LNCaP clone FGC (cell line): ENCODE measurements around the gene CELF2.
"Not testable (repeated sequence)": the region's sequence is repeated elsewhere in the genome, so short reads cannot be mapped to it uniquely, and the experiment has no call there.

Source experiments
- DNase-seq: peaks from one replicate; pipeline ENCODE4 v3.0.0-alpha.2; 2011; ENCODE audit warnings: low read depth
- H3K4me3 ChIP-seq: 2 replicates; pipeline ENCODE4 v1.5.1; 2011; ENCODE audit warnings: mild to moderate bottlenecking, low read depth, low read length, control low read depth
- TF ChIP-seq, protein P1 (sequence below): IDR thresholded peaks from 2 replicates; pipeline ENCODE4 v1.5.1; 2012; ENCODE audit warnings: mild to moderate bottlenecking; ENCODE audit not compliant: control insufficient read depth, insufficient read depth; ENCODE audit errors: extremely low read depth

CELF2 gene

DNA sequence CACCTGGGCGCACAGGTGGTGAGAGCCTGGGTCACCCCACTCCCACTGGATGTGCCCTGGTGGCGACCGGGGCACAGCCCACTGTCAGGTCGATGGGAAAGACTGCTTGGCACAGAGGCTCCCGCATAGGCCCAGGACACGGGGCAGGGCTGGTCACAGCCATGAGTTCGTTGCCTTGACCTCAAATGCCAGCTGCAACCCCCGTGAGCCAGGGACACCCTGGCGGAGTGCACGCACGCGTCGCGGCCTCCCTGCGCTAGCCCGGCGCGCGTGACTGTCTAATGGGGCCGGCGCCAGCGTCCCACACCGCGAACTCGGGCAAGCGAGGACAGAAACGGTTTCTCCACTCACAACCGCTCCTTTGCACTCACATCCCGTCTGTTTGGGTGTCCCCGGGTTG lies 326.4 kb downstream of the CELF2 start:
- no peak for DNase-seq
- TF ChIP-seq, protein P1, sequence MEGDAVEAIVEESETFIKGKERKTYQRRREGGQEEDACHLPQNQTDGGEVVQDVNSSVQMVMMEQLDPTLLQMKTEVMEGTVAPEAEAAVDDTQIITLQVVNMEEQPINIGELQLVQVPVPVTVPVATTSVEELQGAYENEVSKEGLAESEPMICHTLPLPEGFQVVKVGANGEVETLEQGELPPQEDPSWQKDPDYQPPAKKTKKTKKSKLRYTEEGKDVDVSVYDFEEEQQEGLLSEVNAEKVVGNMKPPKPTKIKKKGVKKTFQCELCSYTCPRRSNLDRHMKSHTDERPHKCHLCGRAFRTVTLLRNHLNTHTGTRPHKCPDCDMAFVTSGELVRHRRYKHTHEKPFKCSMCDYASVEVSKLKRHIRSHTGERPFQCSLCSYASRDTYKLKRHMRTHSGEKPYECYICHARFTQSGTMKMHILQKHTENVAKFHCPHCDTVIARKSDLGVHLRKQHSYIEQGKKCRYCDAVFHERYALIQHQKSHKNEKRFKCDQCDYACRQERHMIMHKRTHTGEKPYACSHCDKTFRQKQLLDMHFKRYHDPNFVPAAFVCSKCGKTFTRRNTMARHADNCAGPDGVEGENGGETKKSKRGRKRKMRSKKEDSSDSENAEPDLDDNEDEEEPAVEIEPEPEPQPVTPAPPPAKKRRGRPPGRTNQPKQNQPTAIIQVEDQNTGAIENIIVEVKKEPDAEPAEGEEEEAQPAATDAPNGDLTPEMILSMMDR, result no peak
- no peak overlapping the region for H3K4me3 ChIP-seq

DNA sequence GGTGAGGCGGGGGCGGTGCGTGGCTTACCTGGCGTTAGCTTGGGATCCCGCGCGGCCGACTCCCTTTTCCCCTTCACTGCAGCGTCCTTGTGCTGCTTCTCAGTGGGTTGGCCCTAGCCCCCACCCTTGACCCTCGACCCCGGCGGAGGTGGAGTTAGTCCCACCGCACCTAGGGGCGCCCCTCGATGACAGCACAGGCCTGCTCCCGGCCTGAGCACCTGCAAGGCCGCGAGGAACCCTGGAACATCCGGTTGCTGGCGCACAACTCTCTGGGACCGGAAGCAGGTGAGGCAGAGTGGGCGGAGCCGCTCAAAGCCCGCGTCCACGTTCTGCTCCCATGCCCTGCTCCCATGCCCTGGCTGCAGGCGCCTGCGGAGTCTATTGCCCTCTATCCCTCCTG lies 326.9 kb downstream of the CELF2 start:
- no peak for DNase-seq
- TF ChIP-seq, protein P1, result no peak
- no peak overlapping the region for H3K4me3 ChIP-seq

DNA sequence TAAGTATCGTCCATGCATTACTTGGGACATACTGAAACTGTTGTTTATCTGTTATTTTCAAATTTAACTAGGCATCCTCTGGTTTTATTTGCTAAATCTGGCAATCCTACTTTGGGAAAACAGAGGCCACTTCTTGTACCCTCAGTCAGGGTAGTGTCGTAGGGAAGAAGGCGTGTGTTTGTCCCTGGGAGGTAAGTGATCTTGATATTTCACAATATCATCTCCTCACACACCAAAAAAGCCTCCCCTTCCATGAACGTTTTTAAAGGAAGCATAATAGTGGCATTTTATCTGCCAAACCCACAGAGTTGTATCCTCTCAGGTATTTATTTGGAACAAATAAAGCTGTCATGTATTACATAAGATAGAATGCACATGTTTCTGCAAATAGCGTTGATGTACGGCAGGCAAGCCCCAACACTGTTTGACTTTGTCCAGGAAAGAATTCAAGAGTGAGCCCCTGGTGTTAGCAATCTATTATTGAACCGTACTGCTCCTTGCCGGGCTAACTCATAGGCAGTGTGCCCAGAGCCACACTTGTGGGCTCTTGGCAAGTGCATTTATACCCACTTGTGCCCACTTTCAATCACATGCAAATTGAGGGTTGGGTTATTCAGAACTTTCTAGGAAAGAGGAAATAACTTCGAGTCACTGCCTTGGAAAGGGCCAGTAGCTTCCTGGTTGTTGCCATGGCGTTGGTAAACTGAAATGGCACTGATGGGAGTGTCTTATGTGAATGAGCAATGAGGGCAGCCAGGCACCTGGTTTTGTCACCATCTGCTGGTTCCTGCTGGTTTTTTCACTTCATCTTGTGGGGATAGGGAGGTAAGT lies 327.8 kb downstream of the CELF2 start:
- no peak overlapping the region for H3K4me3 ChIP-seq
- peak; percentile 59 for DNase-seq
- TF ChIP-seq, protein P1, result peak; percentile 47

DNA sequence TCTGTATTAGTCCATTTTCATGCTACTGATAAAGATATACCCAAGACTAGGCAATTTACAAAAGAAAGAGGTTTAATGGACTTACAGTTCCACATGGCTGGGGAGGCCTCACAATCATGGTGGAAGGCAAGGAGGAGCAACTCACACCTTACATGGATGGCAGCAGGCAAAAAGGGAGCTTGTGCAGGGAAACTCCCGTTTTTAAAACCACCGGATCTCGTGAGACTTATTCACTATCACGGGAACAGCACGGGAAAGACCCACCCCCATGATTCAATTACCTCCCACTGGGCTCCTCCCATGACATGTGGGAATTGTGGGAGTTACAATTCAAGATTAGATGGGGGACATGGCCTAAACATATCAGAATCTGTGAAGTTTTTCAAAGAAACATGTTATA lies 329.9 kb downstream of the CELF2 start:
- not testable (repeated sequence) for H3K4me3 ChIP-seq, DNase-seq

DNA sequence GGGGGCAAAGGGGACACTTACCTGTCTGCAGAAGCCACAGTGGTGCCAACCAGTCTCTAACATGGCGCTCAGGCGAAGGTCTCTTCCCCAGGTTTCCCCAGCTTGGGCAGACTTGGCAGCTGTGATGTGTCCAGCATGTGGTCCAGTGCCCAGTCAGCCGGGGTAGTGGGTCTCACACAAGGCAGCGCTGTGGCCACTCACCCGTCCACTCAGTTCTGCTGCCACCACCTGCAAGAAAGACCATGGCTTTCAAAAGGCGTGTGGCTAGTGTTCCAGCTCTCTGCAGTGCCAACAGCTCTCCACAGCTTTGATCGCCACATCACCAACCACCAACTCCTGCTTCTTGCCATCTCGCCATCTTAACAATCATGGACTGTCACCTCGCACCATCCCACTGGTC lies 334.1 kb downstream of the CELF2 start:
- no peak for DNase-seq
- TF ChIP-seq, protein P1, result no peak
- no peak overlapping the region for H3K4me3 ChIP-seq

DNA sequence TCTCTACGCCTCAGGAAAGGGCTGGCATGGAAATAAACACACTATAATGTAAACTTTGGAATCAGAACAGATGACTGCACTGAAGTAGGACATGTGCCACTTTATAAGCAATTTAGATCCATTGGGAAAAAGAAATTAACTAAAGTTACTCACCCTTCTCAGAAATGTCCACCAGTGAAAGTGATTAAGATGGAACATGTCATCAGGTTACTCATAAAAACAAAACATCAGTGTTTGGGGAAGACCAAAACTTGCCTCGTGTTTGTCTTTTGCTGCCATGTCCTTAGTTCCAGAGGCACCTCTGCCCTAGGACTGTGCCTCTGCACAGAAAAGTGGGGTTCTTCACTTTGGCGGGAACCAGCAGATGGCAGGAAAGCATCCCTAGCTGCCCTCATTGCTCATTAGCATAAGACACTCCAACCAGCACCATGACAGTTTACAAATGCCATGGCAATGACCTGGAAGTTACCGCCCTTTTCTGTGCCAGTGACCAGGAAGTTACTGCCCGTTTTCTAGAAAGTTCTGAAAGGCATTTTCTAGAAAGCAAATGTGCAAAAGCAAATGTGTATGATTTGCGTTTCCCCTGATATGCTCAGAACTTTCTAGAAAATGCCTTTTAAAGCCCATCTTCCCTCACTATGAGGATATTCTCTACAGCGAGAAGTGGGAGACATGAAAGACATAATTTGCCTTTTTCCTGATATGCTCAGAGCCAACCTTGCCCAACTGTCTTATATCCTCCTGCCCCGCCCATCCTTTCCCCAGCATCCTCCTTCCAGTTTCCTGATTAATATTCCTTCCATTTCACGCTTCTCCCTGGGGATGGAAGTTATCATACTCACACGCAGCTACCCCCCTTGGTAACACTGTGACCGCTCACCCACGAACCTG lies 335.6 kb downstream of the CELF2 start:
- DNase-seq, result no peak
- no peak overlapping the region for H3K4me3 ChIP-seq
- TF ChIP-seq, protein P1, result no peak

DNA sequence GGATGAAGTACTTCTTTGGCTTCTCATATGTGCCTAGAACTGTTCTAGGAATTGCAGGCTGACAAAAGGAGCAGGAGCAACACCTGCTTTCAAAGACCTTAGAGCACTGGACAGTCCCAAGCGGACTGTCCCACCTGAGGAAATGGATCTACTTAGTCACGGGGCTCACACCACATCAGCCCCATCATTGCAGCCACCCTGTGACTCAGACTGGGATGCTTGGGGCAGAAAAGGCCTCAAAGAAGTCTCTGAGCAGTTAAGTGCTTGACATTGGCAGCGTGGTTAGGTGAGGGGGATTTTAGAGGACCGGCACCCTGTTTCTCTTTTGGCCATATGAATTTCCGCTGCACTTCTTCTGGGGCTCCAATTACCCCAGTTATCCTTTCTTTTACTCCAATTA lies 337.2 kb downstream of the CELF2 start:
- H3K4me3 ChIP-seq, result no peak overlapping the region
- no peak for DNase-seq
- TF ChIP-seq, protein P1, result no peak
